HepG2 (cell line): Measurements from ENCODE around the gene SGMS1. TPM values are rescaled to one million over a fixed set of nuclear protein-coding genes. Genes with fewer than 3 reads are reported as not detected.

Experiments
- ATAC-seq: fragments of 200-7000 bp; cut with Tn5 transposase; 3 replicates; pipeline ENCODE4 v1.9.1; 2020; ENCODE audit warnings: mild to moderate bottlenecking, moderate library complexity
- BruUV-seq: library from RNA; stranded (reverse); fragments of 400-500 nt; replicated peaks from 2 replicates; lab custom pipeline; 2021; lab: Mats Ljungman, UMichigan
- CTCF ChIA-PET: fragments of 300-600 bp; formaldehyde crosslinking; extraction: SDS; loops from one replicate; lab custom pipeline; 2021; ENCODE audit warnings: low total read pairs, inconsistent platforms, low intra/inter-chr PET ratio; lab: Yijun Ruan, JAX
- POLR2A ChIA-PET: fragments of 350-600 bp; sonication (Branson Sonifier 250); formaldehyde crosslinking; loops from one replicate; lab custom pipeline; 2020; ENCODE audit warnings: antibody characterized with exemption, inconsistent platforms; lab: Yijun Ruan, JAX
- DNase-seq: peaks from one replicate; pipeline ENCODE4 v3.0.0-alpha.2; 2015; ENCODE audit warnings: low spot score
- FAIRE-seq: peaks from 3 replicates; lab custom pipeline; 2011; peaks lifted over from hg19 to GRCh38; lab: Jason Lieb, UNC
- H2AFZ ChIP-seq: one replicate; pipeline ENCODE4 v1.6.1; 2011; ENCODE audit warnings: low read length, inconsistent platforms
- H3K27ac ChIP-seq: fragments of 300-600 bp; 3 replicates; pipeline ENCODE4 v1.8.0; 2011; ENCODE audit warnings: mixed run types, mild to moderate bottlenecking, mixed read lengths, low read length, inconsistent platforms; ENCODE audit not compliant: insufficient read depth; ENCODE audit errors: extremely low read length
- H3K27me3 ChIP-seq, 2 experiments: fragments of 200-600 bp in 1 of 2; 2 replicates in 1 of 2; 3 replicates in 1 of 2; pipeline versions ENCODE4 v1.6.0 to v1.8.0; 2011; ENCODE audit warnings: low read length in 2 of 2, mild to moderate bottlenecking in 2 of 2, moderate library complexity in 2 of 2, inconsistent platforms in 1 of 2; ENCODE audit not compliant: insufficient read depth in 2 of 2, control insufficient read depth in 1 of 2
- H3K36me3 ChIP-seq, 2 experiments: fragments of 200-600 bp in 1 of 2; replicated peaks in 1 of 2; 2 replicates in 1 of 2; 3 replicates in 1 of 2; pipeline versions ENCODE4 v1.5.1 to v1.8.0; 2011; ENCODE audit warnings: low read length in 2 of 2, inconsistent platforms in 1 of 2; ENCODE audit not compliant: insufficient read depth in 2 of 2, control insufficient read depth in 1 of 2
- H3K4me1 ChIP-seq: 2 replicates; pipeline ENCODE4 v1.5.1; 2012; ENCODE audit warnings: low read length, inconsistent platforms; ENCODE audit not compliant: insufficient read depth
- H3K4me2 ChIP-seq: 2 replicates; pipeline ENCODE4 v1.6.0; 2011; ENCODE audit warnings: low read depth, low read length, inconsistent platforms
- H3K4me3 ChIP-seq, 3 experiments: fragments of 200-600 bp in 1 of 3; sonication (generic), shearing (Covaris generic) in 1 of 3; replicated peaks in 1 of 3; 2 replicates each; pipeline ENCODE4 v1.5.1; 2011 to 2016; ENCODE audit warnings: low read length in 3 of 3, inconsistent platforms in 2 of 3, low read depth in 2 of 3, mild to moderate bottlenecking in 2 of 3, control low read depth in 1 of 3, mixed read lengths in 1 of 3; ENCODE audit not compliant: insufficient read depth in 1 of 3
- H3K79me2 ChIP-seq: one replicate; pipeline ENCODE4 v1.6.1; 2011; ENCODE audit warnings: low read length, inconsistent platforms; ENCODE audit not compliant: insufficient read depth
- H3K9ac ChIP-seq: 2 replicates; pipeline ENCODE4 v1.6.0; 2011; ENCODE audit warnings: mild to moderate bottlenecking, low read depth, low read length, inconsistent platforms; ENCODE audit not compliant: insufficient read depth
- H3K9me3 ChIP-seq: 2 replicates; pipeline ENCODE4 v1.5.1; 2012; ENCODE audit warnings: mild to moderate bottlenecking, low read length
- H4K20me1 ChIP-seq: 2 replicates; pipeline ENCODE4 v1.6.0; 2011; ENCODE audit warnings: inconsistent platforms, mild to moderate bottlenecking, low read length, moderate library complexity; ENCODE audit not compliant: insufficient read depth
- ELF1 ChIP-seq: sonication (generic); formaldehyde crosslinking; IDR thresholded peaks from 2 replicates; pipeline ENCODE4 v1.4.0; 2020; ENCODE audit warnings: missing genetic modification reagents
- FOXA1 ChIP-seq, 2 experiments: fragments of 450-650 bp in 1 of 2; sonication (generic) in 1 of 2; formaldehyde crosslinking in 1 of 2; IDR thresholded peaks; 2 replicates each; pipeline versions ENCODE4 v1.4.0 to v1.6.1; 2016 to 2020; ENCODE audit warnings: missing genetic modification reagents in 1 of 2
- MAFF ChIP-seq: IDR thresholded peaks from 2 replicates; pipeline ENCODE4 v1.6.1; 2011; ENCODE audit warnings: low read depth, low read length, improper control_type of control experiment
- SETDB1 ChIP-seq: sonication (generic); formaldehyde crosslinking; IDR thresholded peaks from 2 replicates; pipeline ENCODE4 v1.5.1; 2020; ENCODE audit warnings: missing genetic modification reagents, mild to moderate bottlenecking, borderline replicate concordance
- TFAP4 ChIP-seq: sonication (generic); IDR thresholded peaks from 2 replicates; pipeline ENCODE4 v1.6.1; 2016; ENCODE audit warnings: low read depth, borderline replicate concordance
- XRCC5 ChIP-seq: fragments of 200-400 bp; formaldehyde crosslinking; optimal IDR thresholded peaks from 2 replicates; pipeline ENCODE3; 2017; ENCODE audit warnings: mild to moderate bottlenecking, low read length
- ZNF362 ChIP-seq: sonication (generic); formaldehyde crosslinking; IDR thresholded peaks from 2 replicates; pipeline ENCODE4 v1.4.0; 2020; ENCODE audit warnings: missing genetic modification reagents, mild to moderate bottlenecking, borderline replicate concordance
- ZNF775 ChIP-seq: sonication (generic); formaldehyde crosslinking; IDR thresholded peaks from 2 replicates; pipeline ENCODE4 v1.4.0; 2020; ENCODE audit warnings: missing genetic modification reagents, mild to moderate bottlenecking, moderate library complexity, borderline replicate concordance
- ZNF780A ChIP-seq: sonication (generic); formaldehyde crosslinking; IDR thresholded peaks from 2 replicates; pipeline ENCODE4 v1.8.0; 2022; ENCODE audit warnings: mild to moderate bottlenecking, missing genetic modification reagents, moderate library complexity
- WGBS: methylation state at CpG from one replicate; pipeline ENCODE4 v1.1.6; 2017; ENCODE audit warnings: low lambda C conversion rate; 5-methylcytosine and 5-hydroxymethylcytosine counted together
- in situ Hi-C: cut with HindIII; loops from 2 replicates; pipeline ENCODE4 v1.10.0; 2017; ENCODE audit warnings: low pct_unique_long_range_greater_than_20kb; ENCODE audit not compliant: extremely low pct_ligation_motif_present
- intact Hi-C: fragments of 100-400 bp; cut with micrococcal nuclease; formaldehyde crosslinking; loops from one replicate; pipeline ENCODE4 v1.10.0; 2022; ENCODE audit not compliant: unreplicated experiment
- polyA plus RNA-seq, 8 experiments: library from polyadenylated mRNA; depleted of rRNA in 3 of 8; stranded (reverse) in 7 of 8; unstranded in 1 of 8; fragments of >200 nt; fragmentation: Illumina TruSeq in 4 of 8; extraction: Trizol in 4 of 8; gene quantifications; 2 replicates each; pipeline versions ENCODE4 v1.2.1 to v1.2.3, GENCODE V29; 2011 to 2016; ENCODE audit warnings: low read depth in 4 of 8, missing spikeins in 1 of 8, mixed read lengths in 1 of 8; ENCODE audit not compliant: insufficient read depth in 1 of 8
- total RNA-seq, 5 experiments: library from RNA; depleted of rRNA; stranded (reverse); fragments of >200 nt; fragmentation: Illumina TruSeq; extraction: Trizol; gene quantifications; 2 replicates each; pipeline ENCODE4 v1.2.3, GENCODE V29; 2016; ENCODE audit warnings: low read depth in 1 of 5
- TF ChIP-seq, protein P1 (sequence below): IDR thresholded peaks from 2 replicates; pipeline ENCODE4 v1.6.1; 2016
- TF ChIP-seq, protein P2 (sequence below): IDR thresholded peaks from 2 replicates; pipeline ENCODE4 v1.6.1; 2016; ENCODE audit warnings: mild to moderate bottlenecking, missing biosample characterization, missing genetic modification reagents

The SGMS1 gene
- total and polyA plus RNA-seq, 2 of the 13 experiments (the other 11 are each of a cell fraction or from before 2014, with no cell fraction given) = 6.5 to 15.1 TPM

GRCh38 chr10:50621968-50622705 lies 1.6 kb downstream of the SGMS1 start (continued):
- no peak for TF ChIP-seq ZNF775 (CRISPR knock-in tag)
- TF ChIP-seq, protein P1, sequence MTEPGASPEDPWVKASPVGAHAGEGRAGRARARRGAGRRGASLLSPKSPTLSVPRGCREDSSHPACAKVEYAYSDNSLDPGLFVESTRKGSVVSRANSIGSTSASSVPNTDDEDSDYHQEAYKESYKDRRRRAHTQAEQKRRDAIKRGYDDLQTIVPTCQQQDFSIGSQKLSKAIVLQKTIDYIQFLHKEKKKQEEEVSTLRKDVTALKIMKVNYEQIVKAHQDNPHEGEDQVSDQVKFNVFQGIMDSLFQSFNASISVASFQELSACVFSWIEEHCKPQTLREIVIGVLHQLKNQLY (CRISPR knock-in tag) = no peak
- TF ChIP-seq XRCC5 = peak; percentile 21
- no peak for TF ChIP-seq ZNF780A (CRISPR knock-in tag)
- TF ChIP-seq SETDB1 (CRISPR knock-in tag) = peak; percentile 73; the same call in 1 of the 2 replicates
- TF ChIP-seq FOXA1 (IDR thresholded peaks at IDR 0.05) = no peak
- TF ChIP-seq FOXA1 (CRISPR knock-in tag; IDR thresholded peaks at IDR 0.05) = no peak
- no peak for TF ChIP-seq MAFF
- TF ChIP-seq, protein P2, sequence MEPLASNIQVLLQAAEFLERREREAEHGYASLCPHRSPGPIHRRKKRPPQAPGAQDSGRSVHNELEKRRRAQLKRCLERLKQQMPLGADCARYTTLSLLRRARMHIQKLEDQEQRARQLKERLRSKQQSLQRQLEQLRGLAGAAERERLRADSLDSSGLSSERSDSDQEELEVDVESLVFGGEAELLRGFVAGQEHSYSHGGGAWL = no peak
- no peak for TF ChIP-seq TFAP4

DNA sequence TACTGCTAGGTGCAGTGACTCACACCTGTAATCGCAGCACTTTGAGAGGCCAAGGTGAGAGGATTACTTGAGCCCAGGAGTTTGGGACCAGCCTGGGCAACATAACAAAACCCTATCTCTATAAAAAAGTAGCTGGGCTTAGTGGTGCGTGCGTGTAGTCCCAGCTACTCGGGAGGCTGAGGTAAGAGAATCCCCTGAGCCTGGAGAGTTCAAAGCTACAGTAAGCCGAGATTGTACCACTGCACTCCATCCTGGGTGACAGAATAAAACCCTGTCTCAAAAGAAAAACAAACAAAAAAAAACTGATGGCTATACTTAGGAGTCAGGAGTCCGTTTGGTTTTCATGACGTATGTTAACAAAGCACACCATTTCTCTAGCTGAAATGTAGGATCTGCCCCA lies 2.9 kb downstream of the SGMS1 start:
- intact Hi-C loops (loop anchor here (10.0 kb wide), 1 partner anchor 206 kb away; no protein-coding TSS in a partner anchor), in situ Hi-C loops (loop anchor here (5.0 kb wide), 1 partner anchor 59 kb away; no protein-coding TSS in a partner anchor)
- peaks cover 1 to 2% of the 10 kb centered on the region in 2 experiments; a peak in 1 of 5 replicates for H3K36me3 ChIP-seq
- no peak overlapping the region for H3K9ac ChIP-seq
- CTCF ChIA-PET = no interaction called here
- H3K27ac ChIP-seq = no peak overlapping the region
- BruUV-seq = no TSS peak
- TF ChIP-seq ZNF362 = peak; percentile 39; the same call in 1 of the 2 replicates
- TF ChIP-seq ELF1 (CRISPR knock-in tag) = no peak
- POLR2A ChIA-PET = interaction anchor here (0.7 to 4.6 kb wide), 3 partner anchors 16 to 119 kb away, joined by 4 to 34 read pairs (median 5); partner anchors contain the start of gene ASAH2B
- H3K27me3 ChIP-seq = no peaks in the 10 kb centered on the region; a peak in 1 of 5 replicates
- H3K4me2 ChIP-seq = peak overlapping the region; percentile 88; the same call in 1 of the 2 replicates
- peak overlapping the region in 1 of 3 experiments; percentile 86; a peak in 1 of 6 replicates for H3K4me3 ChIP-seq
- peaks cover 11% of the 10 kb centered on the region for H4K20me1 ChIP-seq
- ATAC-seq (no peak), DNase-seq (no peak), FAIRE-seq (no peak)
- WGBS = 56% methylated on average over 7 of the region's 7 CpGs
- H2AFZ ChIP-seq = no peak overlapping the region
- H3K79me2 ChIP-seq = peaks cover 57% of the 10 kb centered on the region
- H3K4me1 ChIP-seq = peaks cover 22% of the 10 kb centered on the region
- H3K9me3 ChIP-seq = no peaks in the 10 kb centered on the region
